ENCODE measurements around the gene ZNF302.

DNA sequence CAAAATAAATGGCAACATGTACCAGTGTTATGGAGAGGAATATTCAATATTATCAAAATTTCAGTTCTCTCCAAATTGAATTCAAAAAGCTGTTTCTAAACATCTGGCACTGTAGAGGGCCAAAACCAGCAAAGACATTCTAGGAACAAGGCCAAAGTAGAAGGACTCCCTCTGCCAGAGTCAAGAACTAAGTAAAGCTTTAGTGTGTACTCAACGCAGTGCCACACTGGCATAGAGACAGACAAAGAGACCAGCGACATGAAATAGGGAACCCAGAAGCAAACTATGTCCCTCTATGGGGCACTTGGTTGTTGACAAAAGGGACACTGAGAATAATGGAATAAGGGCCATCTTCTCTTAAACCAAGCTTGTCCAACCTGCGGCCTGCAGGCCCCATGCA lies 16.1 kb upstream of the ZNF302 start:
- TF ChIP-seq, protein P1, sequence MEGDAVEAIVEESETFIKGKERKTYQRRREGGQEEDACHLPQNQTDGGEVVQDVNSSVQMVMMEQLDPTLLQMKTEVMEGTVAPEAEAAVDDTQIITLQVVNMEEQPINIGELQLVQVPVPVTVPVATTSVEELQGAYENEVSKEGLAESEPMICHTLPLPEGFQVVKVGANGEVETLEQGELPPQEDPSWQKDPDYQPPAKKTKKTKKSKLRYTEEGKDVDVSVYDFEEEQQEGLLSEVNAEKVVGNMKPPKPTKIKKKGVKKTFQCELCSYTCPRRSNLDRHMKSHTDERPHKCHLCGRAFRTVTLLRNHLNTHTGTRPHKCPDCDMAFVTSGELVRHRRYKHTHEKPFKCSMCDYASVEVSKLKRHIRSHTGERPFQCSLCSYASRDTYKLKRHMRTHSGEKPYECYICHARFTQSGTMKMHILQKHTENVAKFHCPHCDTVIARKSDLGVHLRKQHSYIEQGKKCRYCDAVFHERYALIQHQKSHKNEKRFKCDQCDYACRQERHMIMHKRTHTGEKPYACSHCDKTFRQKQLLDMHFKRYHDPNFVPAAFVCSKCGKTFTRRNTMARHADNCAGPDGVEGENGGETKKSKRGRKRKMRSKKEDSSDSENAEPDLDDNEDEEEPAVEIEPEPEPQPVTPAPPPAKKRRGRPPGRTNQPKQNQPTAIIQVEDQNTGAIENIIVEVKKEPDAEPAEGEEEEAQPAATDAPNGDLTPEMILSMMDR (IDR thresholded peaks at IDR 0.05 in 8 of 11, conservative IDR thresholded peaks at IDR 0.05 in 3 of 11) = no peak
- TF ChIP-seq POLR2A (IDR thresholded peaks at IDR 0.05) = no peak
